GM18520 (cell line): Measurements from ENCODE around the gene SFXN1.

ENCODE experiments used
- ATAC-seq: cut with Tn5 transposase; IDR thresholded peaks from one replicate; pipeline ENCODE4 v1.9.1; 2021; ENCODE audit not compliant: unreplicated experiment

Gene SFXN1

DNA sequence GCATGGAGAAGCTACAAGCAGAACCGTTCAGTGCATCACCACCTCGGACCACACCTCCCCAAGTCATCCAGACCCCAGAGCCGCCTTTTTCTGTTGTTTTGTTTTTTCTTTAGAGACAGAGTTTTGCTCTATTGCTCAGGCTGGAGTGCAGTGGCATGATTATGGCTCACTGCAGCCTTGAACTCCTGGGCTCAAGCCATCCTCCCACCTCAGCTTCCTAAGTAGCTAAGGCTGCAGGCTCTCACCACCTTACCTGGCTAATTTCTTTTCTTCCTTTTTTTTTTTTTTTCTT is 13.5 kb upstream of the SFXN1 start:
- no peak for ATAC-seq

DNA sequence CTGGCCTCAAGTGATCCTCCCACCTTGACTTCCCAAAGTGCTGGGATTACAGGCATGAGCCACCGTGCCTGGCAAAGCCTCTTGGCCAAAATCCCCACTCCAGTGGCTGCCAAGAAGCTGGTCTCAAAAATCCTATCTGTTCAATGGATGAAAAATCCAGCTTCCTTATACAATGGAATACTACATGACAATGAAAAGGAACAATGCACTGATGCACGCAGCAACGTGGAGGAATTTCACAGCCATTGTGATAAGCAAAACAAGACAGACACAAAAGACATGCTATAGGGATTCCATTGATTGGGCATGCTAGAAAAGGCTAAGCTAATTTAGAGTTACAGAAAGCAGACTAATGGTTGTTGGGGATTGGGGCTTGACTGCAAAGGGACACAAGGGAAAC is 13.1 kb upstream of the SFXN1 start:
- ATAC-seq: no peak

DNA sequence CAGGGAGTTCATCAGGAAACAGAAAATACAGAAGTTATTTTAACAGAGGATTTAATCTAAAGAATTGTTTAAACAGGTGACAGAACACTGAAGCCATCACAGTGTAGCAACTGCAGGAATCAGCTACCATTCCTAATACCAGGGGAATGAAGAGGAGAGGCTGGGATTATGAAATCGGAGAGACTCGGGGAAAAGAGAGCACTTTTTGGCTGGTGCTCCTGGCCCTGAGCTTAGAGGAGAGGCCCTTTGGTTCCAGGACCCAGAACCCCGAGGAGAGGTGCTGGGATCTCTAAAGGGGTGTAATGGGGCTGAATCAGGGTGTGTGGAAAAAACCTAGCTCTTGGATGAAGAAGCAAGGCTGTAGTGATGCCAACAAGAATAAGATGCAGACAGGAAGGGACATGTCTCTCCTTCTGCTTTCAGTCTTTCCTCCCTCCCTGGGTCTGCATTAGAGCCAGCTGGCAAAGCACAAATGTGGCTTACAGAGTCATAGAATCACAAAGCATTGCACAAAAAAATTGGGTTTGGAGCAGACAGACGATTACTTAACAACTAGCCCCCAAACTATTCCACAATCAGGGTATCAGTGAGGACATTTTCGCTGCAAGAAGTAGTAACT is 11.6 kb upstream of the SFXN1 start:
- no peak for ATAC-seq

DNA sequence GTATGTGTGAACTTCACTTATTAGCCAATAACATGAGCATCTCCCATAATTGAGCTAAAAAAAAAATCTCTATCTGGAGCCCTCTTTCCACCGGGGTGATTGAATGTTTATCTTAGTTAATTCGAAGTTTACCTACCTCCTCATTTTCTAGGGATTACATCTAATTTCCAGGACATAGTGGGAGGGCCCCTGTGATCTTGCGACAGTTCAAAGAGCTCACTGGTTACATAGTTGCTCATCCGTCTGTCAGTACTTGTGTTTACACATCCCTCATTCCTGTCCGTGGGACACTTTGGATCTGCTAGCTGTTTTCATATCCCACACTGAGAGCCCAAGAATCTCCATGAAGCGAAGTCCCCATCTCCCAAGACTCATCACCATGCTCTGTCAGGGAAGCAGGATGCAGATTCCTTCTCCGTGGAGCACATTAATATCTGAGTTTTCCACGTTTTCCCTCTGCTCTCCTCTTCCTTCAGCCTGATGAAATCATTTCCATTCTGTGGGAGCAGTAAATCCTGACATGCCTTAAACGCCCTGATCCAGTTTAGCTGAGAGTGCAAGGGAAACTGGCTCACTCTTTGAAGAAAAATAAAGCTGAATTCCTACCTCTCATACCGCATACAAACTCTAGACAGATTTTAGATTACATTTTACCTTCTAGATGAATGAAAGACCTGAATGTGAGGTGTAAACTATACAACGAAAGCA is 10.2 kb upstream of the SFXN1 start:
- no peak for ATAC-seq

DNA sequence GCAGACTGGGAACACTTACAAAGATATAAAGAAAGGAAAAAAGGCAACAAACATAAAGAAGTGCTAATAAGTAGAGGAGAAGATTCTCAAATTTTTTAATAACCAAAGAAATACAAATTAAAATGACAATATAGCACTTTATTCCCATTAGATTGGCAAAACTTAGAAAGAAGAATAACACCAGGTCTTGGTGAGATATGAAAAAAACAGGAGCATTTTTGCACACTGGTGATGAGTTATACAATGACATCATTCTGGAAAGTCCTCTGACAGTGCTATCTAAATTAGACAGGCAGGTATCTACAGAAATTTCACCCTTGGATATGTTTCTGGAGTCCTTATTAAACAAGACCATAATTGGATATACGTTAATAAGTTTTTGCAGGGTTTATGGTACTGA is 9.5 kb upstream of the SFXN1 start:
- ATAC-seq: no peak

DNA sequence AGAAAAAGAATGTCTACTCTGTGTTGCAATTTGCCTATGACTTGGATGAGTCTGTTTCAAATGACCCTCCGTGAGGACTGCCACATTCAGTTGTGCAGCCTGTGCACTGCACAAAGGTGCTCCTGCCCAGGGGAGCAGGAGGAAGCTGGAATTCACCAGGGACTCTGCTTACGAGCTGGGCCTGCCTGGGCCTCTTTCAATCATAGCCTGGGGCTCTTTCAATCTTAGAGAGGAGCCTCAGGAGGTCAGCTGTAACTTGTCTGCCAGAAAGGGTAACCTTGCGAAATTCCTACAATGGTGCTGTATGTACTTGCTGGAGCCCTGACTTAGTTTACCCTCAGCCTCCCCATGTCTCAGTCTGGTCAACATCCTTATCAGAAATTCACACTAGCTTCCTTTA is 8.4 kb upstream of the SFXN1 start:
- no peak for ATAC-seq

DNA sequence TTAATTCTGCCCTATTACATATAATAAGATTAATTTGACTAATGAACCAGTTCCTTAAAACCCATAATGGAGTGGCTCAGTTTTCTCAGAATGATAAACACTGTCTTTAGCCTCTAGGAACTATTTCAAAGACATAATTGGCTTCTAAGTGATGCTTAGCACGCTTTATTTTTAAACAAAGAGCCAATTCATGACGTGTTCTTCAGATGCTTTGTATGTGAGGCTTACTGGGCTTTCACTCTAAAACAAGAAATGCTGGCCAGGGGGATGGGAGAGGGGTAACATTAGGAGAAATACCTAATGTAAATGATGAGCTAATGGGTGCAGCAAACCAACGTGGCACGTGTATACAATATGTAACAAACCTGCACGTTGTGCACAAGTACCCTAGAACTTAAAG is 7.6 kb upstream of the SFXN1 start:
- ATAC-seq: no peak

DNA sequence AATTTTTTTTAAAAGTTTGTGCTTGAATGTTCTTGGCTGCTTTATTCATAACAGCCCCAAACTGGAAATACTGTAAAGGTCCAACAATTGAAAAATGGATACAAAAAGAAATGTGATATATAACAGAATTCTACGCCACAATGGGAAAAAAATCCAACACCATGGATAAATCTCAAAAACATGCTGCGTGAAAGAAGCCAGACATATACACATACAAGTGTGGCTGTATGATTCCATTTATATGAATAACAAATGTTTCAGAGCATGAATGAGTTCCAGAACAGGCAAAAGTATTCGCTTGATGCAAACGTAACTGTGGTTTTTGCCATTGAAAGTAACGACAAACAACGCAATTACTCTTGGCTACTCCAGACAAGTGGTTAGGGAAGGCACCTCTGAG is 7.2 kb upstream of the SFXN1 start:
- ATAC-seq: no peak

DNA sequence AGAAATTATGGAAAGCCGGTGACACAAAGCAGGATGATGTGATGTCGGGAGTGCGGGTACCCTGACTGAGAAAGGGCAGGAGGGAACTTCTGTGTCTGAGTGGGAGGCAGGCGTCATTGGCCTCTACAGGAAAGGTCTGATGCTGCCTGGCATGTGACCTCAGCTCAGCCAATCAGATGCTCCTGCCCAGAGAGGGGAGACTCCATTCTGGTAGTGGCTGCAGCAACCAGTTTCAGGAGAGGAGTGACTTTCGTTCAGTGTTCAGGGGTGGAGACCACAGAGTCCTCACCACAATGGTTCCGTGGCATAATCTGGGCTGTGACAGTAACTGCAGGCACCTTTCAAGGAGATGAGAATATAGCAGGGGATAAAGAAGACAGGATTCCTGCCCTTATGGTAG is 6.7 kb upstream of the SFXN1 start:
- no peak for ATAC-seq

DNA sequence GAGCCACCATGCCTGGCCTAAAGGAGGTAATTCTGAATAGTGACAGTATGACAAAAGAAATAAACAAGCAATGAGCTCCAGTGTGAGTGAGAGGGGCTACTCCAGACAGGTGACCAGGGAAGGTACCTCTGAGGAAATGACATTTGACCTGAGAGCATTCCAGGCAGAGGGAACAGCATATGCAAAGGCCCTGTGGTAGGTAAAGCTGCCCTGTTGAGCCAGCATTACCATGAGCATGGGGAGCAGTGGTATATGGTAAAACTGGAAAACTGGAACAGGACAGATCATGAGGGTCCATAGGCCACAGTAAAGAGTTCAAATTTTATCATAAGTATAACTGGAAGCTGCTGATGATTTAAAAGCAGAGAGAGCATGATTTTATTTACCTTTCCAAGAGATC is 6.0 kb upstream of the SFXN1 start:
- ATAC-seq: no peak

DNA sequence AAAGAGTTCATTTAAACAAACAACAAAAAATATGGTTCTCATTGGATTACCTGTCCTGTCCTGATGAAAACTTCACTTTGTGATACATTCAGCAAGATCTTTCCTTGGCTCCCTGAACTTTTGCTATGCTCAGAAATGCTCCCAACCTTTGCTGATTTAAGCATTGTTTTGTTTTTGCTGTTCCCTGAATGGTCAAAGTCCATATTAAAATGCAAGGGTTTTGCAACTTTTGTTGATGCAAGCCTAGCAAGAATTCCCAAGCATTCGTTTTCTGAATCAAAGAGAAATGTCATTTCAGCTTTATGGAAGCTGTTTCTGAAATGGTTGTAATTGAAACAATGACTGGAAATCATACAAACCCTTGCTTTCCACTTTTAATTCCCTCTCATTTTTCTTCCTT is 3.1 kb upstream of the SFXN1 start:
- ATAC-seq: no peak

DNA sequence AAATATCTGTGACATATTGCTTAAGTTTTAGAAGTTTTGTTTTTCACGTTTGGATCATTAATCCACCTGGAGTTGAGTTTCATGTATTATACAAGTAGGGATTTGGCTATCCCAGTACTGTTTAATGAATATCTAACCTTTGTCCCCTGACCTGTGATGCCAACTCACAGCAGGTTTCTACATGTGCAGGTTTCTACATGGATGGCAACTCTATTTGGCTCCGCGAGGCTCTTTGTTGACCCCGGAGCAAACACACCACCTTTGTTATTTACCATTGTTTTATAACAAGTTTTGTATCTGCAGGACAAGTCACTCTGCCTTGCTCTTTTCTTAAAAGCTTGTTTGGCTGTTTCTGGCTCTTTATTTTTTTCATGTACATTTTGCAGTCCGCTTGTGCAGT is 920 bp upstream of the SFXN1 start:
- no peak for ATAC-seq

DNA sequence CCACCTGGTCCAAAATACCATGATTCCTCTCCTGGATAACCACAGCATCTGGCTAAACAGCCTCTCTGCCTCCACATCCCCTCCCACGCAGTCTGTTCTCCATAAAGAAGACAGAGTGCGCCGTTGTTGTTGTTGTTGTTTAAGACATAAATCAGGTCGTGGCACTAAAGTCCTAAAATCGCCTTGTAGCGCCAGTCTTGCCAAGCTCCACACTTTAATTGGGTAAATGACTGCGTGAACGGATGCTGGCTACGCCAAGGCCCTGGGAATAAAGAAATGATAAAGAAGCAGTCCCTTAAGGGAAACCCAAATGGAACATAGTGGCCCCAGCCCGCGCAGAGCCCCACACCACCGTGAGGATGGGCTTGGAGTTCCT is 364 bp upstream of the SFXN1 start:
- ATAC-seq: no peak

DNA sequence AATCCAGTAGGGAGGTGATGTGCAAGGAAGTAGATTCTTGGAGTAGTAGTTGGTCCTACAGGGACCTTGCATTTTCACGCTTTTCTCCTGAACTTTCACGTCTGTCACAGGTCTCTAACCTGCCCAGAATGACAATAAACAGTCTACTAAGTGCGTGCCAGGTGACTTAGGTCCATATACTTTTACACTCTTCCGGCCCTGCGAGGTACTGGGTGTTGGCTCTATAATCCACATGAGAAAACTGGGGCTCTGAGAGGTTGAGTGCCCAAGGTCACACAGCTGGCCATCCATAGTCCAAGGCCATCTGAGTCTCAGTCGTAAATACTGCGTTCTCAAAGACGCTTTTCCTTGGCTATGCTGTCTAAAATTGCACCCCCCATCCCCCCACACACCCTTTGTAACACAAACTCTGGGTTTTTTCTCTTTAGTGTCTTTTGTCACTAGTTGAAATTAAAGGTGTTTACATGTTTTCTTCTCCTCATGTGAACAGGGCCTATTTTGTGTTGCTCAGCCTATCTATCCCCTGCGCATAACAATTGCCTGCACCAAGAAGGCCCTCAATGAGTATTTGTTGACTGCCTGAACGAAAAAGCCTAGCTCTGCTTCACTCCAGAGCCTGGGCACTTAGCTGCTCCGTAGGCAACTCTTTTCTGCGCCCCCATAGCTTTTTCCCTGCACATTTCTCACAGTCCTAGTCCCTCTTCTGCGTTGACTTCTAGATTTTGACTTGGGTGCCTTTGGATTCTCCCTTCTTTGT is 943 bp downstream of the SFXN1 start:
- no peak for ATAC-seq

DNA sequence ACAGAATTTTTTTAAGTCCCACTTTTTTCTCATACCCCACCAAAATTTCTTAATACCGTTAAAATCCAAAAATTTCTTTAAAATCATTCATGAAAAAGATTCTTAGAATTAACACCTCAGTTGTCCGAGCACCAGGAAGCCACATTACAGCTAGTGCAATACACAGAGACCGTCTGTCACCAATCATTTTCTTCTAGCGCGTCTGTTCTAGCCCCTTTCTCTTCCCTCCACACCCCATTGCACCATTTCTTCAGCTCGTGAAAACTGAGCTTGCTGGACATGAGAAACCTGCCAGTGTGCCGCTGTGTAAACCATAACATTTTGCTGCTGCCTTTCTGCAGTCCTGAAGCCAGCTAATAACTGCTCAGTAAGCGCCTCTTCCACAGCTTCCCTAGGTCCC is 5.0 kb downstream of the SFXN1 start:
- ATAC-seq: no peak

DNA sequence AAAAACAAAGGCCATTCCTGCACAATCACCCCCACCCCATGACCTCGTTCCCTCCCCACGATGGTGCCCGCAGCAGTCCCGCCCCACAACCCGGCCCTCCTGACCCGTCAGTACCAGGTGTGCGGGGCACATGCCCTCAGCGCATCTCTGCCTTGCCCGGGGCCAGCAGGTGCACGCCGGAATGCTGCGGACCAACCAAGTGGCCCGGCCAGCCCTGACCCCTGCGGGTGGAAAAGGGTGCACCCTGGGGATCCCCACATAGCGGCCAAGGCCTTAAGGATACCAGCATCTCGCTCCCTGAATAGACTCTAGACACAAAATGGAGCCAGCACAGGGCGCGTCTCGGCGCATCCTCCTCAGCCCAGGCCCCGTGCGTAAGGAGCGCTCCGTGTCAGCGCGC is 6.0 kb downstream of the SFXN1 start:
- ATAC-seq: no peak

DNA sequence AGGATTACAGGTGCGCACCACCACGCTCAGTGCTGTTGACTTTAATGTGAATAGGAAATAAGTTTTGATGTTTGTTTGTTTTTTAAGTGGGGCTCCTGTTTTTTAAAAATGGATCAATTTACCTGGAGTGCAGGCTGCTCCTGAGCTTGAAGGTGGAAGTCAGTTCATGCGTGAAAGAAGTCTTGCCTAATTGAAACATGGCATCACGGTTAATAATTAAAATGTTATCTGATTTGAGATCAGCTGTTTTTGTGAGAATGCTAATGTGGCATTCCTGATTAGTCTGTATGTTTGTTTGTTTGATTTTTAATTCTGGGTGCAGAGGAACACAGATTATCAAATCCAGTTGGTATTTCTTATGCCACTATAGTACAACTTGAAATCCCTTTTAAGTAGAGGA is 6.5 kb downstream of the SFXN1 start:
- no peak for ATAC-seq

DNA sequence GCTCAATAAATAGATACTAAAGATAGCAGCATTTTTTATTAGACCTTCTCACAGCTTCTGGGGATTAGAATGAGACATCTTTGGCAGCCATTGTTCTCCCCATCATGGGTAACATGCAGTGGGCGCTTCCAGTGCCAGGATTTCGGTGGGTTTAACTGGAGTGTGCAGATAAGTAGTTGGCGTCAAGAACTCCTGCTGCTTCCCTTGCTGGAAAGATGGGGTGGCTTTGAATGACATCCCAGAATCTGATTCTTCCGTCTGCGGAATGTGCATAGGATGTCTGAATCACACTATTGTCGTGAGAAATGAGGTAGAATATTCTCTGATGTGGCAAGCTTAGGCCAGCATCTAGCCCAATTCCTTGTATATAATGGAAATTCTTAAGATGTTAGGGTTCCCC is 7.3 kb downstream of the SFXN1 start:
- no peak for ATAC-seq

DNA sequence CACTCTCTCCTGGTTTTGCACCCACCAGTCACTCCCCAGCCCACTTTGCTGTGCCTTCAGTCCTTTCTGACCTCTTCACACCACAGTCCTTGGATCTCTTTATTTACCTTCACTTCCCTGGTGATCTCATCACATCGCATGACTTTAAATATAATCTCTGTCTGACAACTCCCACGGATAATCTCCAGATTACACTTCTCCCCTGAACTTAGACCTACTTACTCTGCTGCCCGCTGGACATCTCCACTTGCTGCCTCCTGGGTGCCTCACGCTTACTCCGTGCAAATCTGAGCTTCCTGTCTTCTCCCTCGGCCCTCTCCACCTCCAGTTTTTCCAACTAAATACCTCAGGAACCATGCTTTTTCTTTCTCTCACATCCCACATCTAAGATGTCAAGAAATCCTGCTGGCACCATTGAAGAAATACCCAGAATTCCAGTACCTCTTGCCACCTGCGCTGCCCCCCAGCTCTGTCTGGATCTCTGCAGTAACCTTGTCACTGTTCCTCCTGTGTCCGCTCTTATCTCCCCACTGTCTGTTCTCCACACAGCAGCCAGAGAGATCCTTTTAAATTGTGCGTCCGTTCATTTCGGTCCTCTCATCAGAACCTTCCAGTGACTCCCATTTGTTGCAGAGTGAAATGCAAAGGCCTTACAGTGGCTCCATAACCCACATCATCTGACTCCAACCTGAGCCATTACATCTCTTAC is 9.3 kb downstream of the SFXN1 start:
- no peak for ATAC-seq

DNA sequence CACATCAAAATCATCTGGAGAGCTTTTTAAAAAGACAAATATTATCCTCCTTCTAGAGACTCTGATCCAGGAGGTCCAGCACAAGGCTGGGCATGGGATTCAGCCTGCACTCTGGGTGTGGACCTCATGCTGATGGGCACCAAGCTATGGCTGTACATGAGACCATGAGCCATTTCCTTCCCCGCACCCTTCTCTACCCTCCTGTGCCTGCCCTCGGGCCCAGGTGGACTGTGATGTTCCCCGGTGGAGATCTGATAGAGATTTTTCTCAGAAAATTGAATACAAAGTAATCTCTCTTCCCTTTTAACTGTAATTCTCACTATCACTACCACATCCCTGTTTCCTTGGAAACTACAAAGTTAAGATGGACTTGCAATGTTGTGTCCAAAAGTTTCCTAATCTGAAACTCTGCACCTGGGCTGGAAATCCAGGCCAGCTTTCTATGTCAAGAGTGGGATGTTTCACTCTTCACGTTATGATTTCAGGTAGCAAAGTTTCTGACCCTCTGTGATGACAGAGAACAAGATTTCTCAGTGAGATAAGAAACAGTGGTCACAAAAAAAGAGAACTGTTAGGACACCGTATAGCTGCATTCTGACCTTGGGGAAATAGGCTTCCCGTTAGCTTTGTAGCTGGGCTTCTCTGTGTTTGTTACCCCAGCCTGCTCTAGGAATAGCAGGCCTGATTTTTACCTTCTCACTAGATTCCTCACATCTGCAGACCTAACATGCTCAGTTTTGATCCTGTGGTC is 11.5 kb downstream of the SFXN1 start:
- ATAC-seq: no peak

DNA sequence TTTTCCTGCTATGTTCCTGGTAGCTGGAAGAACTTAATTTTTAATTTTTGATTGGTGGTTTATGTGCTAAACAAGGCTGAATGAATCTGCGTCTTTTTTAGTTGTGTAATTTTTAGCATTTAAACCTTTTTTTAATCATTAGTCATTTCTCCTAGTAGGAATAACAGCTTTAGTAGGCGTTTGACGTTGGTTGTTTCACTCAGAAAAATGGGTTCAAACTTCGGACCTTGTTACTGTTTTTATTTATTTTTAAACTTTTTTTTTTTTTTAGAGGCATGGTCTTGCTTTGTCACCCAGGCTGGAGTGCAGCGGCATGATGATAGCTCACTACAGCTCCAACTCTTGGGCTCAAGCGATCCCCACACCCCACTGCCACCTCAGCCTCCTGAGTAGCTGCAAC is 12.9 kb downstream of the SFXN1 start:
- ATAC-seq: no peak
